Measurements from ENCODE around the gene SAC3D1. TPM values are rescaled to one million over a fixed set of nuclear protein-coding genes. Genes with fewer than 3 reads are reported as not detected.

SAC3D1 gene
- total RNA-seq, 1 donor from 2014 or later: 11.8 TPM

GRCh38 chr11:65059959-65060824 lies 19.2 kb downstream of the SAC3D1 start:
- DNase-seq (ENCODE audit: low spot score): no peak

GRCh38 chr11:65060913-65061408 lies 20.0 kb downstream of the SAC3D1 start:
- no peak for DNase-seq (ENCODE audit: low spot score)

GRCh38 chr11:65063532-65063931 lies 22.5 kb downstream of the SAC3D1 start:
- DNase-seq (ENCODE audit: low spot score): no peak

- DNase-seq (ENCODE audit: low spot score): peak; percentile 57
These were observed 23.8 kb downstream of the SAC3D1 start for GRCh38 chr11:65064847-65065240.

- peak; percentile 17 for DNase-seq (ENCODE audit: low spot score)
These were observed 24.8 kb downstream of the SAC3D1 start for GRCh38 chr11:65065851-65066250.

- no peak for DNase-seq (ENCODE audit: low spot score)
These were observed 25.3 kb downstream of the SAC3D1 start for GRCh38 chr11:65066315-65066714.

GRCh38 chr11:65066805-65067291 lies 25.8 kb downstream of the SAC3D1 start:
- no peak for DNase-seq (ENCODE audit: low spot score)

- no peak for DNase-seq (ENCODE audit: low spot score)
These were observed 26.4 kb downstream of the SAC3D1 start for GRCh38 chr11:65067446-65067845.

GRCh38 chr11:65069217-65069616 lies 28.2 kb downstream of the SAC3D1 start:
- DNase-seq (ENCODE audit: low spot score): no peak

- no peak for DNase-seq (ENCODE audit: low spot score)
These were observed 31.1 kb downstream of the SAC3D1 start for GRCh38 chr11:65071907-65072630.

GRCh38 chr11:65072631-65072966 lies 31.6 kb downstream of the SAC3D1 start:
- DNase-seq (ENCODE audit: low spot score): no peak

- DNase-seq (ENCODE audit: low spot score): no peak
These were observed 36.4 kb downstream of the SAC3D1 start for GRCh38 chr11:65077451-65077850.

GRCh38 chr11:65078151-65078550 lies 37.1 kb downstream of the SAC3D1 start:
- no peak for DNase-seq (ENCODE audit: low spot score)

- DNase-seq (ENCODE audit: low spot score): no peak
These were observed 37.9 kb downstream of the SAC3D1 start for GRCh38 chr11:65078786-65079342.

- no peak for DNase-seq (ENCODE audit: low spot score)
These were observed 42.3 kb downstream of the SAC3D1 start for GRCh38 chr11:65083134-65083833.

- DNase-seq (ENCODE audit: low spot score): peak; percentile 95
These were observed 43.0 kb downstream of the SAC3D1 start, which contains the start of the genes CDCA5 and ZFPL1 for GRCh38 chr11:65083834-65084597. Gene CDCA5, minus strand, starts transcription at chr11:65084040. Its CDS starts 62 bp downstream, at chr11:65083978. Gene ZFPL1, plus strand, starts transcription at chr11:65084222. Its CDS starts 477 bp downstream, at chr11:65084699.

GRCh38 chr11:65084598-65085375 lies 43.8 kb downstream of the SAC3D1 start:
- no peak for DNase-seq (ENCODE audit: low spot score)

- no peak for DNase-seq (ENCODE audit: low spot score)
These were observed 44.4 kb downstream of the SAC3D1 start for GRCh38 chr11:65085446-65085845.

- DNase-seq (ENCODE audit: low spot score): no peak
These were observed 45.8 kb downstream of the SAC3D1 start for GRCh38 chr11:65086809-65087208.

GRCh38 chr11:65087216-65087615 lies 46.2 kb downstream of the SAC3D1 start:
- no peak for DNase-seq (ENCODE audit: low spot score)
